Bronchial epithelial cell (primary cell): ENCODE data around the gene CENPU. TPM values are rescaled to one million over a fixed set of nuclear protein-coding genes. Genes with fewer than 3 reads are reported as not detected.
"Not testable (repeated sequence)": the region's sequence is repeated elsewhere in the genome, so short reads cannot be mapped to it uniquely, and the experiment has no call there.

Experiments
- DNase-seq: peaks from one replicate; pipeline ENCODE4 v3.0.0-alpha.2; 2010; ENCODE audit warnings: low read depth
- FAIRE-seq: peaks from 2 replicates; lab custom pipeline; 2011; peaks lifted over from hg19 to GRCh38; lab: Jason Lieb, UNC
- H3K27me3 ChIP-seq: 2 replicates; pipeline ENCODE4 v1.5.1; 2011; ENCODE audit warnings: low read length; ENCODE audit not compliant: control insufficient read depth, insufficient read depth
- H3K36me3 ChIP-seq: 2 replicates; pipeline ENCODE4 v1.5.1; 2011; ENCODE audit warnings: low read length; ENCODE audit not compliant: control insufficient read depth, insufficient read depth
- H3K4me3 ChIP-seq: 2 replicates; pipeline ENCODE4 v1.5.1; 2011; ENCODE audit warnings: mild to moderate bottlenecking, low read depth, low read length, control low read depth
- total RNA-seq: library from RNA; depleted of rRNA; stranded (reverse); fragments of >200 nt; gene quantifications from 2 replicates; pipeline ENCODE4 v1.2.1, GENCODE V29; 2014
- TF ChIP-seq, protein P1 (sequence below): IDR thresholded peaks from 2 replicates; pipeline ENCODE4 v1.5.1; 2011; ENCODE audit warnings: mild to moderate bottlenecking, moderate library complexity, low read length, control low read depth, inconsistent platforms; ENCODE audit not compliant: insufficient read depth, severe bottlenecking

CENPU gene, protein sequence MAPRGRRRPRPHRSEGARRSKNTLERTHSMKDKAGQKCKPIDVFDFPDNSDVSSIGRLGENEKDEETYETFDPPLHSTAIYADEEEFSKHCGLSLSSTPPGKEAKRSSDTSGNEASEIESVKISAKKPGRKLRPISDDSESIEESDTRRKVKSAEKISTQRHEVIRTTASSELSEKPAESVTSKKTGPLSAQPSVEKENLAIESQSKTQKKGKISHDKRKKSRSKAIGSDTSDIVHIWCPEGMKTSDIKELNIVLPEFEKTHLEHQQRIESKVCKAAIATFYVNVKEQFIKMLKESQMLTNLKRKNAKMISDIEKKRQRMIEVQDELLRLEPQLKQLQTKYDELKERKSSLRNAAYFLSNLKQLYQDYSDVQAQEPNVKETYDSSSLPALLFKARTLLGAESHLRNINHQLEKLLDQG
- 1.9 and 2.1 TPM in 2 replicates for total RNA-seq

DNA sequence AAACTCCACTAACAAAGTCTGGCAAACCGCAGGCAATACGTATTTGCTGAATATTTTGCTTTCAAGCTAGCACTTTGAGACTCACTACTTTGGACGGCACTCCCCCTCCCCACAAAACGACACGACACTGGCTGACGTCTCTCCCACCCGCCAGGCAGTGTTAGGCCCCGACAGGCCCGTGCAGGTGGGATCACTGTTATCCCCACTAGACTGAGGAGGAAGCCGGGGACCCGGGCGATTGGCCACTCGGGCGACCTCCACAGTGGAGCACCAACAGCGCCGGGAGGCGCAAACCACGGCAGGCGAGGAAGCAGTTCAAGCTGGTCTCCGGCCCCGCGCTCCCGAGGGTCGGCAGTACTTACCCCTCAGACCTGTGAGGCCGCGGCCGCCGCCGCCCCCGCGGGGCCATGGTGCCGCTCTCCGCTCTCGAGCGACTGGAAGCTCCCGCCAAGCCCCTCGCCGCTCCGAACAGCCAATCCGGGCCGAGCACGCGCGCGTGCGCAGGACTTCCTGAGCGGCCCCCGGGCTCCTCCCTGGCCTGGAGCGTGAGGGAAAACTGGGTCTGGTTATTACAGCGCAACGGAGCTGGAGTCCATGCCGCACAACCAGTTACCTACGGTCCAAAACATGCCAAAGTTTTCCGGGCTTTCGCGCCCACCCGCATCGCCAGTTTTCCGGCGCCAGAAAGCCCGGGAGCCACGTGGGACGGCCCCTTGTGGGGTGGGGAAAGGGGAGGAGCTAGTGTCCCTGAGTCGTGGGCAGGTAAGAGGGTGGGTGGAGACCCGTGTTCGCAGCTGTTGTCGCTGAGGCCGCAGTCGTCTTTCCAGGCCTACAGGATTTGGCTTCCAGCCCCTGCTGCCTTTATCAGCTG lies at the start of gene CENPU:
Gene CENPU (minus strand): TSS at position 443 of the 871 bp plus-strand sequence. CDS start 34 bp downstream, at position 409.
- FAIRE-seq = no peak
- peak within 1 kb of the TSS; percentile 72 for H3K4me3 ChIP-seq

DNA sequence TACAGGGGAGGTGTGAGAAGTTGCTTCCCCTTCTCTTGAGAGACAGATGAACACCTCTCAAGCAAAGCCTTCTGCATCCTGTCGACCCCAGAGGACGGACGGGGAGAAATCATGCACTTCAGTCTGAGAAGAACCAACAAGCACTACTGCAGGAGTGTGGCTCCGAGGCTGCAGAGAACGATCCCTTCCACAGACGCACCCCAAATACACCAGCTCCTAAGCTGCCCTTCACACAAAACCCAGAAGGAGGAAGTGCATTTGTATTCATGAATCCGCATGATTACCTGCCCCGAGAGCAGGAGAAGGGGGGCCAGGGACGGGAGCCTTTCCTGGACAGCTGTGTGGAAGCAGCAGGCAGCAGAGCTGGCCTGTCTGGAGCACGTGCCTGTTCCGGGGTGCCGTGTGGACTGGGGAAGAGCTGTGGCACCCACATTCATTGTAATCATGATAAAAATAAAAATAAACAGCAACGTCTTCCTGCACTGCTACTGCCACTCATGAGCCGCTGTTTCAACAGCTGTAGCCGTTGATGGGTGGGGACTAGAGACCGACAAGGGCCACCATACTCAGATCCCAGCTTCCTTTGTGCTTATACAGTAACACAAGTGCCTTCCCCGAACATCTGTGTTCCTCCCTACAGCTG lies 49.0 kb upstream of the CENPU start:
- peaks cover 12% of the 10 kb centered on the region for H3K36me3 ChIP-seq
- no peaks in the 10 kb centered on the region for H3K27me3 ChIP-seq
- DNase-seq (no peak), FAIRE-seq (no peak)
- no peak overlapping the region for H3K4me3 ChIP-seq
- TF ChIP-seq, protein P1, sequence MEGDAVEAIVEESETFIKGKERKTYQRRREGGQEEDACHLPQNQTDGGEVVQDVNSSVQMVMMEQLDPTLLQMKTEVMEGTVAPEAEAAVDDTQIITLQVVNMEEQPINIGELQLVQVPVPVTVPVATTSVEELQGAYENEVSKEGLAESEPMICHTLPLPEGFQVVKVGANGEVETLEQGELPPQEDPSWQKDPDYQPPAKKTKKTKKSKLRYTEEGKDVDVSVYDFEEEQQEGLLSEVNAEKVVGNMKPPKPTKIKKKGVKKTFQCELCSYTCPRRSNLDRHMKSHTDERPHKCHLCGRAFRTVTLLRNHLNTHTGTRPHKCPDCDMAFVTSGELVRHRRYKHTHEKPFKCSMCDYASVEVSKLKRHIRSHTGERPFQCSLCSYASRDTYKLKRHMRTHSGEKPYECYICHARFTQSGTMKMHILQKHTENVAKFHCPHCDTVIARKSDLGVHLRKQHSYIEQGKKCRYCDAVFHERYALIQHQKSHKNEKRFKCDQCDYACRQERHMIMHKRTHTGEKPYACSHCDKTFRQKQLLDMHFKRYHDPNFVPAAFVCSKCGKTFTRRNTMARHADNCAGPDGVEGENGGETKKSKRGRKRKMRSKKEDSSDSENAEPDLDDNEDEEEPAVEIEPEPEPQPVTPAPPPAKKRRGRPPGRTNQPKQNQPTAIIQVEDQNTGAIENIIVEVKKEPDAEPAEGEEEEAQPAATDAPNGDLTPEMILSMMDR = no peak

More for the DNA sequence above, at the start of gene CENPU:
- H3K27me3 ChIP-seq = no peaks in the 10 kb centered on the region
- H3K36me3 ChIP-seq = no peaks in the 10 kb centered on the region
- TF ChIP-seq, protein P1 = no peak
- peak; percentile 92 for DNase-seq

DNA sequence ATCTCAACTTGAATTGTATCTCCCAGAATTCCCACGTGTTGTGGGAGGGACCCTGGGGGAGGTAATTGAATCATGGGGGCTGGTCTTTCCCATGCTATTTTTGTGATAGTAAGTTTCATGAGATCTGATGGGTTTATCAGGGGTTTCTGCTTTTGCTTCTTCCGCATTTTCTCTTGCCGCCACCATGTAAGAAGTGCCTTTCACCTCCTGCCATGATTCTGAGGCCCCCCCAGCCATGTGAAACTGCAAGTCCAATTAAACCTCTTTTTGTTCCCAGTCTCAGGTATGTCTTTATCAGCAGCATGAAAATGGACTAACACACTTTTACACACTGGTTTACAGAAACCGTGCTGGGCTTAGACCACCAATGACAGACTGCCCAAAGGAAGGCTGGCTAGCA lies 45.3 kb upstream of the CENPU start:
- FAIRE-seq, H3K4me3 ChIP-seq, DNase-seq, H3K27me3 ChIP-seq: not testable (repeated sequence)
- H3K36me3 ChIP-seq = peaks cover 11% of the 10 kb centered on the region

DNA sequence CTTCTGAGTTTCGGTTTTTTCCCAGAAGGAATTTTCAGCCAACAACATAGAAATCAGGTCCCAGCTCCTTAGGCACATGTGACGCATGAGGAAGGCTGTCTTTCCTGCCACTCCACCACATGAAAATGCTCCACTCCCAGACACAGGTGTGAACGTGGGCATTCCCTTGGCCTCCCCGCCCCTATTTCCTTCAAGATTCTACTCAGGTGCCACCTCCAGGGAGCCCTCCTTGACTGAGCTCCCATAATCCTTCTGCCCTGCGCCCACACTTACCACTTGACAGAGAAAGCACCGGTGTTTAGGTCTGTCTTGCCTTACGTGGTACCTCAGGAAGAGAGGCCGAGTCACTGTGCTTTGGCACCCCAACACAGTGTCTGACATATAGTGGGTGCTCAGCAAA lies 44.4 kb upstream of the CENPU start:
- FAIRE-seq (peak; percentile 23), DNase-seq (no peak)
- TF ChIP-seq, protein P1 = no peak
- Histone ChIP-seq H3K4me3 (no peak overlapping the region), H3K27me3 (no peaks in the 10 kb centered on the region), H3K36me3 (peaks cover 10% of the 10 kb centered on the region)

DNA sequence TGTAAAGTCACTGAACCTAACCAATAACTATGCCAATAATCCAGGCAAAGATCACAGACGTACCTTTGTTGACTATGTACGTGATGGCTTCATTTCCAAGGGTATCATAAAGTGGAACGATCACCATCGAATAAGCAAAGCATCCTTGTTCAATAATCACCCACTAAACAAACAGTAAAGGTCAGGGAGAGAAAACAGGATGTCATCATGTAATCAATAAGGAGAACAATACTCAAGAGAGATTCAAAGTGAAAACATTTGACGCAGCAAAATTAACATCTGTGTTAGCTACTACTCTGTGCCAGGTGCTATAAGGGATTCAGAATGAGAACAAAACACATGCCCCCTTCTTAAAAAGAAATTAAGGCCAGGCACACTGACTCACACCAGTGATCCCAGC lies 42.9 kb upstream of the CENPU start:
- Histone ChIP-seq H3K27me3 (no peaks in the 10 kb centered on the region), H3K4me3 (no peak overlapping the region), H3K36me3 (peaks cover 10% of the 10 kb centered on the region)
- no peak for DNase-seq
- no peak for FAIRE-seq
- TF ChIP-seq, protein P1 = no peak
